H9 (cell line): ENCODE data around the gene PNPLA7. TPM values are rescaled to one million over a fixed set of nuclear protein-coding genes. Genes with fewer than 3 reads are reported as not detected.

Experiments used
- DNase-seq: peaks from one replicate; pipeline ENCODE4 v3.0.0-alpha.2; 2017
- H2AFZ ChIP-seq: one replicate; pipeline ENCODE4 v1.6.1; 2013; ENCODE audit warnings: mild to moderate bottlenecking, low read length, control low read depth, moderate library complexity
- H2AK5ac ChIP-seq: 2 replicates; pipeline ENCODE4 v1.6.1; 2013; ENCODE audit warnings: low read length, control low read depth, mixed read lengths; ENCODE audit not compliant: insufficient read length
- H2BK120ac ChIP-seq: one replicate; pipeline ENCODE4 v1.6.1; 2013; ENCODE audit warnings: low read depth, mild to moderate bottlenecking, low read length, control low read depth, inconsistent platforms; ENCODE audit not compliant: poor library complexity, severe bottlenecking
- H2BK12ac ChIP-seq: 2 replicates; pipeline ENCODE4 v1.6.1; 2013; ENCODE audit warnings: low read length, control low read depth, mixed read lengths, low read depth; ENCODE audit not compliant: insufficient read length
- H2BK15ac ChIP-seq: 2 replicates; pipeline ENCODE4 v1.6.1; 2013; ENCODE audit warnings: low read depth, low read length, control low read depth
- H2BK20ac ChIP-seq: one replicate; pipeline ENCODE4 v1.6.1; 2013; ENCODE audit warnings: low read depth, mild to moderate bottlenecking, low read length, control low read depth, inconsistent platforms; ENCODE audit not compliant: poor library complexity, severe bottlenecking
- H2BK5ac ChIP-seq: 2 replicates; pipeline ENCODE4 v1.6.1; 2013; ENCODE audit warnings: low read length, control low read depth, mixed read lengths; ENCODE audit not compliant: insufficient read length
- H3K14ac ChIP-seq: 2 replicates; pipeline ENCODE4 v1.6.1; 2013; ENCODE audit warnings: low read length, control low read depth; ENCODE audit not compliant: insufficient read depth
- H3K18ac ChIP-seq: 2 replicates; pipeline ENCODE4 v1.6.1; 2013; ENCODE audit warnings: low read depth, mild to moderate bottlenecking, mixed read lengths, low read length, control low read depth; ENCODE audit not compliant: insufficient read length
- H3K23ac ChIP-seq: 2 replicates; pipeline ENCODE4 v1.6.1; 2013; ENCODE audit warnings: low read length, control low read depth, mixed read lengths, low read depth; ENCODE audit not compliant: insufficient read length
- H3K23me2 ChIP-seq: 2 replicates; pipeline ENCODE4 v1.6.1; 2013; ENCODE audit warnings: low read depth, mild to moderate bottlenecking, mixed read lengths, low read length, control low read depth; ENCODE audit not compliant: insufficient read length, poor library complexity, severe bottlenecking
- H3K27ac ChIP-seq: 2 replicates; pipeline ENCODE4 v1.5.1; 2013; ENCODE audit warnings: low read length, control low read depth, mixed read lengths, low read depth; ENCODE audit not compliant: insufficient read length
- H3K27me3 ChIP-seq: 2 replicates; pipeline ENCODE4 v1.6.1; 2013; ENCODE audit warnings: low read length, control low read depth, inconsistent platforms; ENCODE audit not compliant: insufficient read depth
- H3K4ac ChIP-seq: 2 replicates; pipeline ENCODE4 v1.6.1; 2013; ENCODE audit warnings: low read depth, mild to moderate bottlenecking, control low read depth, inconsistent platforms, low read length, moderate library complexity
- H3K4me1 ChIP-seq: 2 replicates; pipeline ENCODE4 v1.6.1; 2013; ENCODE audit warnings: low read length, control low read depth, inconsistent platforms; ENCODE audit not compliant: insufficient read depth
- H3K4me2 ChIP-seq: 2 replicates; pipeline ENCODE4 v1.6.1; 2013; ENCODE audit warnings: low read length, control low read depth, mixed read lengths; ENCODE audit not compliant: insufficient read length, insufficient read depth
- H3K56ac ChIP-seq: 2 replicates; pipeline ENCODE4 v1.6.1; 2013; ENCODE audit warnings: low read depth, mild to moderate bottlenecking, mixed read lengths, low read length, control low read depth; ENCODE audit not compliant: insufficient read length
- H3K79me1 ChIP-seq: 2 replicates; pipeline ENCODE4 v1.6.1; 2013; ENCODE audit warnings: low read depth, mild to moderate bottlenecking, moderate library complexity, low read length, control low read depth, inconsistent platforms; ENCODE audit not compliant: insufficient read depth, poor library complexity, severe bottlenecking
- H3K79me2 ChIP-seq: 2 replicates; pipeline ENCODE4 v1.6.1; 2013; ENCODE audit warnings: low read length, control low read depth, inconsistent platforms; ENCODE audit not compliant: insufficient read depth
- H3K9ac ChIP-seq: 2 replicates; pipeline ENCODE4 v1.6.1; 2013; ENCODE audit warnings: low read length, control low read depth, mixed read lengths; ENCODE audit not compliant: insufficient read length; ENCODE audit errors: extremely low read depth
- H3K9me3 ChIP-seq: one replicate; pipeline ENCODE4 v1.6.1; 2013; ENCODE audit warnings: low read depth, low read length, inconsistent platforms; ENCODE audit not compliant: control insufficient read depth
- H3T11ph ChIP-seq: one replicate; pipeline ENCODE4 v1.6.1; 2013; ENCODE audit warnings: mild to moderate bottlenecking, low read length, control low read depth, inconsistent platforms
- H4K20me1 ChIP-seq: one replicate; pipeline ENCODE4 v1.6.1; 2013; ENCODE audit not compliant: control insufficient read depth, insufficient read length, insufficient read depth
- H4K5ac ChIP-seq: 2 replicates; pipeline ENCODE4 v1.6.1; 2013; ENCODE audit warnings: low read depth, mild to moderate bottlenecking, mixed read lengths, low read length, control low read depth; ENCODE audit not compliant: insufficient read length
- H4K8ac ChIP-seq: replicated peaks from 2 replicates; pipeline ENCODE4 v1.6.1; 2013; ENCODE audit warnings: low read length, control low read depth, mixed read lengths, low read depth; ENCODE audit not compliant: insufficient read length
- H4K91ac ChIP-seq: 2 replicates; pipeline ENCODE4 v1.6.1; 2013; ENCODE audit warnings: low read depth, mild to moderate bottlenecking, moderate library complexity, mixed read lengths, low read length, control low read depth; ENCODE audit not compliant: insufficient read length
- H3K27ac Mint-ChIP-seq, 3 experiments: 2 replicates in 2 of 3; 3 replicates in 1 of 3; pipeline ENCODE4 v1.8.0; 2020 to 2021; ENCODE audit warnings: mixed read lengths in 3 of 3, mild to moderate bottlenecking in 1 of 3, moderate library complexity in 1 of 3
- H3K27me3 Mint-ChIP-seq: 2 replicates; pipeline ENCODE4 v1.8.0; 2021; ENCODE audit warnings: low read depth, mild to moderate bottlenecking, moderate library complexity, mixed read lengths
- H3K36me3 Mint-ChIP-seq, 3 experiments: 2 replicates in 2 of 3; 3 replicates in 1 of 3; pipeline ENCODE4 v1.8.0; 2020 to 2021; ENCODE audit warnings: low read depth in 3 of 3, mixed read lengths in 3 of 3; ENCODE audit not compliant: insufficient read depth in 1 of 3
- H3K4me1 Mint-ChIP-seq, 2 experiments: 2 replicates each; pipeline ENCODE4 v1.8.0; 2020; ENCODE audit warnings: mixed read lengths in 2 of 2
- H3K4me3 Mint-ChIP-seq, 2 experiments: 2 replicates in 1 of 2; 3 replicates in 1 of 2; pipeline ENCODE4 v1.8.0; 2020 to 2021; ENCODE audit warnings: mild to moderate bottlenecking in 2 of 2, mixed read lengths in 2 of 2, moderate library complexity in 1 of 2
- H3K9me3 Mint-ChIP-seq, 2 experiments: 2 replicates in 1 of 2; 3 replicates in 1 of 2; pipeline ENCODE4 v1.8.0; 2020; ENCODE audit warnings: mild to moderate bottlenecking in 2 of 2, mixed read lengths in 2 of 2, moderate library complexity in 1 of 2
- WGBS: extraction: QIAGEN DNeasy Blood & Tissue Kit; methylation state at CpG from one replicate; pipeline ENCODE4 v1.1.7; 2013; ENCODE audit warnings: missing lambda C conversion rate, low lambda C conversion rate, mixed read lengths; ENCODE audit not compliant: insufficient read length; ENCODE audit errors: extremely low coverage; 5-methylcytosine and 5-hydroxymethylcytosine counted together
- total RNA-seq: library from RNA; stranded (reverse); gene quantifications from 2 replicates; pipeline ENCODE4 v1.2.1, GENCODE V29; 2021
- TF ChIP-seq, protein P1 (sequence below): fragments of 200-600 bp; sonication (generic); conservative IDR thresholded peaks from 3 replicates; pipeline ENCODE4 v1.8.0; 2021; ENCODE audit warnings: antibody characterized with exemption, mild to moderate bottlenecking

Gene PNPLA7
- total RNA-seq, 1 experiment from 2014 or later, result 1.8 TPM

DNA sequence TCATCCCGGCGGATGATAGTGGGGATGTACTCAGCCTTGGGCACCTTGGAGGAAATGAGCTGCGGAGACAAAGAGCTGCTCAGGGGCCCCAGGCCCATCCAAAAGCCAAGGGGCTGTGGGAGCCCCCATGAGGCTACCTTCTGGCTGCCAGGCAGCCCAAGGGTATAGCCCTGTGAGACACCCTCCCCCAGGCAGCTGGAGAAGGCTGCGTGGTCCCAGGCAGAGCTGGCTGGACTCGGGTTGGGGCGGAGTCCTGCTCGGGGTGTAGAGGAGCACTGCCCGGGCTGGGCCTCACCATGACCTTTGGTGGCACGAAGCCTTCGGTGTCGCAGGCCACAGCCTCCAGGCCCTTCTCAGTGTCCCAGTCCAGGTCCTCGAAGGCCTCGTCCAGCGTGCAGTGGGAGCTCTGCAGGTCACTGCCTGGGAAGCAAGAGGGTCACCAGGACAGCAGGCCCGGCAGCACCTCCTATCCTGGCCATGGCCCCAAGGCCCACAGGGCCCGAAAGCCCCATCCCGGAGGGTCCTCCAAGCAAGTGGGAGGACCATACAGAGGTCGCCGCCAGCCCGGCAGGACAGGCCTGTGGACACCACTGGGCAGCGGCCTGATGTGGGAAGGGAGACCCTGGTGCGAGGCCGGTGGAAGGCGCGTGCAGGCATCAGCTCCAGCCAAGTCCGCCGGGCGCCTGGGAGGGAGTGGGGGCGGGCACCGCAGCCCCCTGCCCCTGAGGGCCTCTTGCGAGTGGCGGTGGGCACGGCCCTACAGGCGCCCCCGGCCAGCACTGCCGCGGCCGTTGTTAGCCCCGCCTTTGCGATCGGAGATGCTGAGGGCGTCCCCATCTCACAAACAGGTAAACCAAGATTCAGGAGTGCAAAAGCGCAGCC, 97.2 kb downstream of the PNPLA7 start:
- Histone ChIP-seq H2BK15ac (no peak overlapping the region), H4K8ac (no peak overlapping the region), H4K91ac (no peak overlapping the region), H3K4me2 (peak overlapping the region; percentile 42), H2AK5ac (no peak overlapping the region), H3T11ph (no peak overlapping the region), H3K27me3 (no peaks in the 10 kb centered on the region), H3K9me3 (no peaks in the 10 kb centered on the region), H3K79me2 (no peaks in the 10 kb centered on the region), H3K4ac (no peak overlapping the region), H3K14ac (no peak overlapping the region), H3K27ac (no peak overlapping the region), H3K23ac (no peak overlapping the region), H4K20me1 (peaks cover 6% of the 10 kb centered on the region), H4K5ac (no peak overlapping the region), H2BK120ac (no peak overlapping the region), H3K4me1 (no peaks in the 10 kb centered on the region), H3K9ac (no peak overlapping the region), H2AFZ (no peak overlapping the region), H3K56ac (no peak overlapping the region), H2BK12ac (no peak overlapping the region), H3K23me2 (no peaks in the 10 kb centered on the region), H2BK20ac (no peak overlapping the region), H3K79me1 (no peaks in the 10 kb centered on the region), H2BK5ac (no peak overlapping the region), H3K18ac (no peak overlapping the region)
- Mint-ChIP-seq H3K9me3 (no peaks in the 10 kb centered on the region), H3K4me1 (peaks cover 5 to 14% of the 10 kb centered on the region in 2 experiments; a peak in 3 of 4 replicates), H3K36me3 (peaks cover 0 to 31% (median 15%) of the 10 kb centered on the region in 3 experiments; a peak in 5 of 7 replicates), H3K27me3 (no peaks in the 10 kb centered on the region), H3K4me3 (peak overlapping the region; percentile 66 to 79), H3K27ac (no peak overlapping the region)
- WGBS, result no CpG with 5 or more reads among the region's 43 CpGs
- DNase-seq, result no peak
- TF ChIP-seq, protein P1, sequence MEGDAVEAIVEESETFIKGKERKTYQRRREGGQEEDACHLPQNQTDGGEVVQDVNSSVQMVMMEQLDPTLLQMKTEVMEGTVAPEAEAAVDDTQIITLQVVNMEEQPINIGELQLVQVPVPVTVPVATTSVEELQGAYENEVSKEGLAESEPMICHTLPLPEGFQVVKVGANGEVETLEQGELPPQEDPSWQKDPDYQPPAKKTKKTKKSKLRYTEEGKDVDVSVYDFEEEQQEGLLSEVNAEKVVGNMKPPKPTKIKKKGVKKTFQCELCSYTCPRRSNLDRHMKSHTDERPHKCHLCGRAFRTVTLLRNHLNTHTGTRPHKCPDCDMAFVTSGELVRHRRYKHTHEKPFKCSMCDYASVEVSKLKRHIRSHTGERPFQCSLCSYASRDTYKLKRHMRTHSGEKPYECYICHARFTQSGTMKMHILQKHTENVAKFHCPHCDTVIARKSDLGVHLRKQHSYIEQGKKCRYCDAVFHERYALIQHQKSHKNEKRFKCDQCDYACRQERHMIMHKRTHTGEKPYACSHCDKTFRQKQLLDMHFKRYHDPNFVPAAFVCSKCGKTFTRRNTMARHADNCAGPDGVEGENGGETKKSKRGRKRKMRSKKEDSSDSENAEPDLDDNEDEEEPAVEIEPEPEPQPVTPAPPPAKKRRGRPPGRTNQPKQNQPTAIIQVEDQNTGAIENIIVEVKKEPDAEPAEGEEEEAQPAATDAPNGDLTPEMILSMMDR, result no peak
